Right cardiac atrium (tissue), 5 donors: ENCODE measurements around the gene GRPEL2. TPM values are rescaled to one million over a fixed set of nuclear protein-coding genes. Genes with fewer than 3 reads are reported as not detected.

Experiments
- ATAC-seq, 2 donors: fragments of 200-7000 bp; cut with Tn5 transposase; one replicate each; pipeline versions ENCODE4 v1.8.0 to v1.9.1; 2020; ENCODE audit warnings: moderate library complexity in 2 of 2, mild to moderate bottlenecking in 1 of 2
- DNase-seq, 3 donors: peaks; one replicate each; pipeline ENCODE4 v3.0.0-alpha.2; 2020
- H3K27ac ChIP-seq: one replicate; pipeline ENCODE4 v1.5.1; 2013; ENCODE audit warnings: mild to moderate bottlenecking, low read length, control low read depth, moderate library complexity
- H3K27me3 ChIP-seq: one replicate; pipeline ENCODE4 v1.6.1; 2013; ENCODE audit not compliant: control insufficient read depth, insufficient read depth
- H3K4me1 ChIP-seq: one replicate; pipeline ENCODE4 v1.6.1; 2013; ENCODE audit warnings: low read length; ENCODE audit not compliant: control insufficient read depth, insufficient read depth
- H3K4me3 ChIP-seq: one replicate; pipeline ENCODE4 v1.5.1; 2013; ENCODE audit warnings: low read length, control low read depth
- H3K9me3 ChIP-seq: one replicate; pipeline ENCODE4 v1.6.1; 2013; ENCODE audit warnings: low read length; ENCODE audit not compliant: control insufficient read depth
- WGBS: extraction: QIAGEN DNeasy Blood & Tissue Kit; methylation state at CpG from one replicate; pipeline ENCODE4 v1.1.7; 2013; 5-methylcytosine and 5-hydroxymethylcytosine counted together
- intact Hi-C, 4 donors: fragments of 100-400 bp; cut with DNase I; formaldehyde crosslinking; loops; one replicate each; pipeline versions ENCODE4 v1.11.0 to v1.14.0; 2022 to 2023
- polyA plus RNA-seq: library from polyadenylated mRNA; stranded (reverse); fragments of 200-250 nt; gene quantifications from one replicate; pipeline ENCODE4 v1.2.3, GENCODE V29; 2013
- total RNA-seq, 4 donors: library from RNA; stranded (reverse); fragmentation: NEBNext Ultra II Directional; extraction: Animal tissue kit (Norgen Biotek cat#: 25700); gene quantifications; one replicate each; pipeline ENCODE4 v1.2.1, GENCODE V29; 2021
- donor health status: healthy with polysubstance abuse.
- donor health status: DM: no; HTN: yes; CAD: no.
- donor health status: DM: no; HTN: no; CAD: no.
- donor health status: DM: no; HTN: yes; CAD: no; lungs with severe emphysema.
- donor health status: DM: yes; HTN: yes; CAD: no.

The GRPEL2 gene
- total and polyA plus RNA-seq, 5 donors = 4.8 to 11.3 (median 9.2) TPM

- peaks cover 4% of the 10 kb centered on the region for H3K4me1 ChIP-seq
- ATAC-seq = peak; percentile 22 to 36
- intact Hi-C loops = no loop called here
- no peaks in the 10 kb centered on the region for H3K9me3 ChIP-seq
- no peak overlapping the region for H3K27ac ChIP-seq
- H3K4me3 ChIP-seq = no peak overlapping the region
- no peaks in the 10 kb centered on the region for H3K27me3 ChIP-seq
- DNase-seq = no peak
Measured at GRCh38 chr5:149399775-149400174, 54.5 kb downstream of the GRPEL2 start.

GRCh38 chr5:149400304-149400703 lies 55.0 kb downstream of the GRPEL2 start:
- intact Hi-C loops = no loop called here
- peak; percentile 16 to 34 for ATAC-seq
- no peaks in the 10 kb centered on the region for H3K27me3 ChIP-seq
- H3K4me3 ChIP-seq = no peak overlapping the region
- peak overlapping the region; percentile 30 for H3K27ac ChIP-seq
- H3K9me3 ChIP-seq = no peaks in the 10 kb centered on the region
- WGBS = 42% methylated on average over 6 of the region's 6 CpGs
- no peak for DNase-seq
- peaks cover 9% of the 10 kb centered on the region for H3K4me1 ChIP-seq

- no peak overlapping the region for H3K27ac ChIP-seq
- no peak overlapping the region for H3K4me3 ChIP-seq
- H3K27me3 ChIP-seq = no peaks in the 10 kb centered on the region
- DNase-seq (no peak), ATAC-seq (no peak)
- WGBS = 97% methylated on average over 2 of the region's 2 CpGs
- H3K9me3 ChIP-seq = no peaks in the 10 kb centered on the region
- peaks cover 17% of the 10 kb centered on the region for H3K4me1 ChIP-seq
- intact Hi-C loops = no loop called here
Measured at GRCh38 chr5:149401051-149401450, 55.8 kb downstream of the GRPEL2 start.

GRCh38 chr5:149402291-149402690 lies 57.0 kb downstream of the GRPEL2 start:
- Histone ChIP-seq H3K9me3 (no peaks in the 10 kb centered on the region), H3K27me3 (no peaks in the 10 kb centered on the region), H3K27ac (no peak overlapping the region), H3K4me1 (peaks cover 19% of the 10 kb centered on the region), H3K4me3 (no peak overlapping the region)
- intact Hi-C loops = no loop called here
- no peak for DNase-seq
- WGBS = 96% methylated on average over 3 of the region's 3 CpGs
- ATAC-seq = no peak

Other genes starting within 250 kb of the GRPEL2 start
- 100 to 1,000 TPM; 140 to 185 (median 161) TPM for gene ABLIM3, start 204.0 kb upstream of the GRPEL2 start, total RNA-seq
- gene ABLIM3, start 204.0 kb upstream of the GRPEL2 start, polyA plus RNA-seq = 81.3 TPM
- gene AFAP1L1, start 73.6 kb upstream of the GRPEL2 start, total RNA-seq = 10 to 100 TPM; 36.9 to 59.7 (median 42.7) TPM
- 26.2 TPM for gene AFAP1L1, start 73.6 kb upstream of the GRPEL2 start, polyA plus RNA-seq
- gene PCYOX1L, start 12.5 kb downstream of the GRPEL2 start, total RNA-seq = 1 to 10 TPM; 4.7 to 7.0 (median 6.2) TPM
- gene PCYOX1L, start 12.5 kb downstream of the GRPEL2 start, polyA plus RNA-seq = 3.7 TPM
- gene IL17B, start 33.8 kb downstream of the GRPEL2 start, total RNA-seq = 1 to 10 TPM in 1 of 4 donors, under 1 TPM in 2, not detected in 1; 0.65 to 2.3 (median 0.94) TPM
- 1.4 TPM for gene IL17B, start 33.8 kb downstream of the GRPEL2 start, polyA plus RNA-seq
- 100 to 1,000 TPM; 197 to 433 (median 236) TPM for gene CSNK1A1, start 205.9 kb downstream of the GRPEL2 start, total RNA-seq
- gene CSNK1A1, start 205.9 kb downstream of the GRPEL2 start, polyA plus RNA-seq = 74.5 TPM
- 10 to 100 TPM; 20.6 to 25.7 (median 23.2) TPM for gene ARHGEF37, start 236.0 kb downstream of the GRPEL2 start, total RNA-seq
- 10.4 TPM for gene ARHGEF37, start 236.0 kb downstream of the GRPEL2 start, polyA plus RNA-seq